T-helper 1 cell treated with Interleukin-12 subunit alpha and Interleukin-12 subunit beta and Interleukin-4 antibody, amounts not matched to agents 30 ng/mL and 1 ng/mL, for 36 hours (primary cell): ENCODE data around the gene ALG12. TPM values are rescaled to one million over a fixed set of nuclear protein-coding genes. Genes with fewer than 3 reads are reported as not detected.

Experiments
- intact Hi-C: fragments of 100-400 bp; cut with micrococcal nuclease; formaldehyde crosslinking; loops from one replicate; pipeline ENCODE4 v1.15.1; 2024
- total RNA-seq: library from RNA; stranded (reverse); gene quantifications from 2 replicates; pipeline ENCODE4 v1.2.3, GENCODE V29; 2022

ALG12 gene
- total RNA-seq, 1 donor from 2014 or later: 21.1 TPM

DNA sequence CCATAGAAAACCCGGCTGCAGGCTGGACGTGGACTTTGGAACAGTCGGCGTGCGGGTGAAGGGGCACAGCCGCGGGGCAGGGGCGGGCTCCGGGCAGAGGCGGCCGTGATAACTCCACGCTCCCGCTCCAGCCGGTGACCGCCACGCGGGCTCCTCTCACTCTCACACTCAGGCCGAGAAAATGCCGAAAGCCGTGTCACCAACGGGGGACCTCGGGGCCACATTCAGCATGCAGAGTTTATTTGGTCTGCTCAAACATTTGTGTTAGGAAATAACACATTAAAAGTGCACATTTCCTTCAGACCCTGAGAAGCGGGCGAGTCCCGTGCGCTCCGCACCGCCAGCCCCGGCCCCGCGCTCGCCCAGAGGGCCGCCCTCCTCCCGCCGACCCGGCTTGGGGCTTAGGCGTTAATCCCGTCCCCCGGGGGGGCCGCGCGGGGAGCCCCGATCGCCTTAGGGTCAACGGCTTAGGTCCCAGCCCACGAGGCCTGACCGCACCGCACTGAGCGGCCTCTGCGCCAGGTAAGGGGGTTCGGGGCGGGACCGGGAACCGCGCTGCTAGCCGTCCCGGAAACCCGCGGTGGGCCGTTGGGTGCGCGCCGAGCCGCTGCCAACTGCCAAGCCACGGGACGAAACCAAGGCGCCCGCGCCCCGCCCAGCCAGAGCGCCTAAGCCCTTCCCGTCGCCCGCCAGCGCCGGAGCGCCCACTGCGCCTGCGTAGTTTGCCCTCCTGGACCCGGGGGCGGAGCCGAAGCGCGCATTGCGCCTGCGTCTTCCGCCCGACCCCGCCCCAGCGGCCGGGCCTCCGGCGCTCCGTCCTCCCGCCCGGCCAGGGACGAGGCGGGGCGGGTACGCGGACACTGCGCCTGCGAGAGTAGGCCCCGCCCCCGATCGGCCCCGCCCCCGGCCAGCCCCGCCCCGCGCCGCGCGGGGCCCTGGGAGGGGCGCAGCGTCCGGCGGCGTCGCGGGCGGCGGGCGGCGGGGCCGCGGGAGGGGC, 65.0 kb downstream of the ALG12 start, which contains the start of gene ZBED4:
Gene ZBED4 (plus strand): TSS at position 947 of the 997 bp plus-strand sequence. CDS start 29,819 bp downstream, outside the sequence.
- intact Hi-C loops: loop anchor here (1.0 to 10.0 kb wide), 7 partner anchors 14 to 622 kb away; partner anchors contain the start of genes ALG12, CRELD2, PIM3 and SBF1

DNA sequence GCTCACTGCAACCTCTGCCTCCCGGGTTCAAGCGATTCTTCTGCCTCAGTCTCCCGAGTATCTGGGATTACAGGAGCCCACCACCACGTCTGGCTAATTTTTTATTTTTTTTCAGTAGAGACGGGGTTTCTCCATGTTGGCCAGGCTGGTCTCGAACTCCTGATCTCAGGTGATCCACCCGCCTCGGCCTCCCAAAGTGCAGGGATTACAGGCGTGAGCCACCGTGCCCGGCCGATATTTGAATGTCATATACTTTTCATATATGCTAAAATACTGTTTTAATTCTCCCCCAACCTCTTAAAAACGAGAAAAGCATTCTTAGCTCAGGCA, 65.7 kb downstream of the ALG12 start:
- intact Hi-C loops: loop anchor here (2.0 to 10.0 kb wide), 3 partner anchors 108 to 622 kb away; partner anchors contain the start of genes PIM3, SBF1 and TUBGCP6

DNA sequence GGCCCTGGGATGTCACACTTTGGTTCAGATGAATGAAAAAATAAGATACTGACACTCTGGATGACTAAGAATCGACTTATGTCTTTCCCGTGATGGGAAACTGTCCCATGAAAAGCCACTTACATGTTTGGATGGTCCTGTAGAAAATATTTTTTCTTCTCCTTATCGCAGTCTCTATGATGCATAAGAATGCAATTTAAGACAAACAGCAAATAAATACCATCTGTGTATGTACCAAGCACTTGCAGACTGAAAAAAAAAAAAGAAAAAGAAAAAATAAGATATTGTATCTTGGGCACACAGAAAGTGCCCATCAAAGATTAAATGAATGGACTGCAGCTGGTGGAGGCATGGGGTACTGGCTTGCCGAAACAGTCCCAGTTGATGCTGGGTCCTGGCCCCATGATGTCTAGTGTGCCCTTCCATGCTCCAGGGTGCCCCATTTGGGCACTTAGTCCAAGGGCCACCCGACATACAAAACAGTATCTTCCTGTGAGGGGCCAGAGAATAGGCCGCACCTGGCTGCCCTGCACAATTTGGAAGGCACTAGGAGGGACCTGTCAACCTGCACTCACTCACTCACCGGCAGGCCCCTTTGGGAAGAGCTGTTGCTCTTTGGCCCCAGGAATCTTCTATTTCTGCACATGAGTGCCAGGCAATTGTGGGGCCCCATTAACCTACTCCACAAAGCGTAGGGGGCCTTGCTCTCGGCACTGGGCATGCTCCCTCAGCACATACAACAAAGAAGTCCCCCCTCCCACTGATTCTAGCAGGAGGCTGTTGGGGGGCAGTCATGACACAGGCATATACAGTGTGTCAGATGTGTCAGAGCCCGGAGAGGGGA, 67.1 kb downstream of the ALG12 start:
- intact Hi-C loops: loop anchor here (10.0 kb wide), 1 partner anchor 624 kb away; the partner anchor contains the start of gene SBF1

Other genes with a start within 250 kb of the ALG12 start
- gene BRD1, start 90.6 kb downstream of the ALG12 start, total RNA-seq: 46.0 and 50.1 TPM in 2 replicates
- 19.9 and 20.8 TPM in 2 replicates for gene ZBED4, start 64.6 kb downstream of the ALG12 start, total RNA-seq
- gene CRELD2, start 196 bp upstream of the ALG12 start, total RNA-seq: 97.2 and 98.9 TPM in 2 replicates
- gene PIM3, start 42.3 kb upstream of the ALG12 start, total RNA-seq: 113 and 117 TPM in 2 replicates
- 0.07 TPM in 1 of 2 replicates, not detected in the other for gene IL17REL, start 94.3 kb upstream of the ALG12 start, total RNA-seq
- gene TTLL8, start 139.9 kb upstream of the ALG12 start, total RNA-seq: not detected in 2 replicates
- 0.39 and 0.59 TPM in 2 replicates for gene MLC1, start 167.0 kb upstream of the ALG12 start, total RNA-seq
- not detected in 2 replicates for gene MOV10L1, start 171.6 kb upstream of the ALG12 start, total RNA-seq